Tibial nerve (tissue), 4 donors: ENCODE measurements around the gene EGFR.

Source experiments
- CTCF ChIP-seq, 5 experiments: fragments of 200-600 bp in 3 of 5; fragments of 450-650 bp in 2 of 5; sonication (generic) in 3 of 5; IDR thresholded peaks; one replicate each; pipeline ENCODE4 v1.5.1; 2016 to 2019; ENCODE audit warnings: antibody characterized with exemption in 5 of 5, mild to moderate bottlenecking in 3 of 5, moderate library complexity in 2 of 5
- EP300 ChIP-seq, 2 donors: sonication (generic); formaldehyde crosslinking; IDR thresholded peaks; one replicate each; pipeline ENCODE4 v1.6.1; 2017; ENCODE audit warnings: antibody characterized with exemption in 2 of 2, mild to moderate bottlenecking in 1 of 2
- POLR2A ChIP-seq, 2 donors: fragments of 450-650 bp; IDR thresholded peaks; one replicate each; pipeline ENCODE4 v1.6.1; 2017; ENCODE audit warnings: antibody characterized with exemption in 2 of 2, mild to moderate bottlenecking in 2 of 2, moderate library complexity in 2 of 2

- TF ChIP-seq CTCF (IDR thresholded peaks at IDR 0.05) (no peak), POLR2A (IDR thresholded peaks at IDR 0.05) (no peak), EP300 (IDR thresholded peaks at IDR 0.05) (no peak)
Observed at GRCh38 chr7:55162476-55162875, 143.7 kb downstream of the EGFR start.
